IPS-15b (cell line): ENCODE data around the gene AMN.

Experiments used
- H3K27me3 ChIP-seq: one replicate; pipeline ENCODE4 v1.6.1; 2013; ENCODE audit warnings: low read length; ENCODE audit not compliant: control insufficient read depth, insufficient read depth
- H3K36me3 ChIP-seq: one replicate; pipeline ENCODE4 v1.6.1; 2013; ENCODE audit warnings: low read length; ENCODE audit not compliant: control insufficient read depth, insufficient read depth
- H3K4me1 ChIP-seq: one replicate; pipeline ENCODE4 v1.6.1; 2013; ENCODE audit warnings: mild to moderate bottlenecking, low read length; ENCODE audit not compliant: control insufficient read depth, insufficient read depth
- H3K4me3 ChIP-seq: one replicate; pipeline ENCODE4 v1.5.1; 2013; ENCODE audit warnings: low read depth, low read length
- H3K9ac ChIP-seq: one replicate; pipeline ENCODE4 v1.6.1; 2013; ENCODE audit warnings: low read depth, mild to moderate bottlenecking, low read length
- H3K9me3 ChIP-seq: one replicate; pipeline ENCODE4 v1.6.1; 2013; ENCODE audit warnings: mild to moderate bottlenecking, low read length; ENCODE audit not compliant: control insufficient read depth, insufficient read depth

The AMN gene

DNA sequence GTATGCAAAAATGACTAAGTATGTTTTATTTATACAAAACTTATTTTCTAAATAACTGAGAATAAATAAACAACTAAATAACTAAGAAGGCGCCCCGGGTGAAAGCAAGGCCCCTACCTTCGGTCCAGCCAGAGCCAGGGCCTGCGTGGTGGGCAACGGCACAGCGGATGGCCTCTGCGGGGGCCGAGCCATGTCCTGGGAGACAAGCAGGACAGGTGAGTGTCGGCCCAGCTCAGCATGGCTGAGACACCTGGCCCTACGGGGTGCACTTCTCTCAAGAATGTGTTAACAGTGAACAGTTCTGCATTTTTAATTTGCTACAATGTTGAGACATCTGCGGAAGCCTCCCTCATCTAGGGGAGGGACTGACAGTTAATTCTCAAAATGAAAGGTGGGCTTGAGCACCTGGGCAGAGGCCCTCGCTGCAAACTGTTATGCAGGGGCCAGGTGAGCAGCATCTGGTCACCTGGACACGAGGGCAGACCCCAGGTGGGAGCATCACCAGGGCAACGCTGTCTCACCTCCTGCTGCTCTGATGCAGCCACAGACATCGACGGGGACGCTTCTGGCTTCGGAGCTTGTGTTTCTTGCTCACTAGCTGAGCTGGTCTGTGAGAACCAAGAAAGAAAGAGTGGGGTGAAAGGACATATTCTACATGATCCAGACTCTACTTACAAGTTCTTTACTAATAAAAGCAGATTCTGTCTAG is 31.8 kb downstream of the AMN start:
- H3K27me3 ChIP-seq, result no peaks in the 10 kb centered on the region
- H3K4me3 ChIP-seq, result no peak overlapping the region
- H3K36me3 ChIP-seq, result peaks cover 62% of the 10 kb centered on the region
- H3K4me1 ChIP-seq, result no peaks in the 10 kb centered on the region
- H3K9me3 ChIP-seq, result no peaks in the 10 kb centered on the region
- H3K9ac ChIP-seq, result no peak overlapping the region

DNA sequence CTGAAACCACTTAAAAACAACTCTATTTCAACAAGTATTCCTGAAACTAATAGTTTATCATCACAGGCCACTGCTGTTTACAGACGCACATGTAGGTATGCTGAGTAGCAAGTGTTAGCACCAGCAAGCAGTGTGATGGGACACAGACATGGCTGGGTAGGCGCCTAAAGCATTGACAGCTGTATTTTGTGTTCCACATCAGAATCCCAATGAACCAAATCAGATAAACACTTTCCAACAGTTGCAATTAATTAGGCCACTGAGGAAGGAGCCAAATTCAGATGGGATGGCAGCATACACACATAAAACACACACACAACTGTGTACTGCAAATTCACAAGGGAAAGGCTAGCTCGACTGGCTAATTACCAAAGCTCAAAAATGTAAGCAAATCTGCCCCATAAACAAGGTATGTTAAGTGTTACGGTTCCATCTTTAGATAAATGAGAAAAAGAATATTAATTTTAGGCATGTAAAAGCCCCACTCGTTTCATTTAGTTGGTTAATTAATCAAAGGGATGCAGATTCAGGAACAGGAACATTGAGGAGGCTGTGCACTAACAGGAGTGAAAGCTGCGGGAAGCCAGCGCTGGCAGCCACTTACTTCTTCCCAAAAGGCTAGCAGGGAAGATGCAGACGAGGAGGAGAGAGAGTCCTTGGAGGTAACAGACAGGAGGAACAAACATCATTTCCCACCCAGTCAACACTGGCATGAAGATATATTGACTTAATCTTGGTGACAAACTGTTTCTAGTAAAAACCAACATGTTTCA is 33.4 kb downstream of the AMN start:
- H3K36me3 ChIP-seq, result peaks cover 54% of the 10 kb centered on the region
- no peaks in the 10 kb centered on the region for H3K9me3 ChIP-seq
- H3K27me3 ChIP-seq, result no peaks in the 10 kb centered on the region
- H3K9ac ChIP-seq, result no peak overlapping the region
- H3K4me1 ChIP-seq, result no peaks in the 10 kb centered on the region
- no peak overlapping the region for H3K4me3 ChIP-seq

DNA sequence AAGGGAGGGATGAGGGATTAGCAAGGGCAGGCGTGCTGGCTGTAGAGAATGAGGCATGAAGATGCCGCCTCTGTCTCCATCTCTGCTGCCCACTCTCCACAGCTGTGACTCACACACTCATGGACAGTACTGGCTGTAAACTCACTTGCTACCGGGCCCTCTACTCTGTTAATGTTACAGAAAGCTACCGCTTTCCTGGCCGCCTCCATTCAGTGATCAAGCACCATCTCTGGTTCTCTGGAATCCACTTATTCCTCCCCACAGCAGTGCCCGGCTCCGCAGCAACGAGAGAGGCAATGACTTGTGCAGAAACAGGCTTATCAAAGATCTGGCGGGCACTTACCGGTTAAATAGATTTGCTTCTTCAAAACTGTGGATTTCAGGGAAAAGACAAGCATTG is 34.8 kb downstream of the AMN start:
- H3K36me3 ChIP-seq, result peaks cover 50% of the 10 kb centered on the region
- H3K27me3 ChIP-seq, result no peaks in the 10 kb centered on the region
- no peak overlapping the region for H3K4me3 ChIP-seq
- no peak overlapping the region for H3K9ac ChIP-seq
- H3K9me3 ChIP-seq, result no peaks in the 10 kb centered on the region
- H3K4me1 ChIP-seq, result no peaks in the 10 kb centered on the region

DNA sequence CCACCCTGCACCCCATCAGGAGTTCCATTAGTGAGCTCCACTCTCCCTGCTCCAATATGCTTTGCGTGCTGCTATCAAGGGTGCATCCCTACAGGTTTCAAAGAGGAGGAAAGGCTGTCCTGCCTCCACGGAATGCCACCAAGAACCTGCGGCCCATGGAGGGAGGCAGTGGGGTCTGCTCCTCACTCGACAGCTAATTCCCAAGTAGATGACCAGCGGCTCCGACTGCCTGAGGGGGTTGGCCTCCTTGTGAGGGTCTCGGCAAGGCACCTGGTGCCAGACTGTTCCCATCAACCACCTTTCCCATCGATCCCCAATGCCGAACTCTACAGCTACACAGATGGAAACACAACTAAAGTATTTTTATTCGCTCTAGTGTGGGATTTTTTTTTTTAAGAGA is 36.0 kb downstream of the AMN start:
- Histone ChIP-seq H3K9ac (no peak overlapping the region), H3K9me3 (no peaks in the 10 kb centered on the region), H3K4me3 (no peak overlapping the region), H3K27me3 (no peaks in the 10 kb centered on the region), H3K36me3 (peaks cover 46% of the 10 kb centered on the region), H3K4me1 (no peaks in the 10 kb centered on the region)

DNA sequence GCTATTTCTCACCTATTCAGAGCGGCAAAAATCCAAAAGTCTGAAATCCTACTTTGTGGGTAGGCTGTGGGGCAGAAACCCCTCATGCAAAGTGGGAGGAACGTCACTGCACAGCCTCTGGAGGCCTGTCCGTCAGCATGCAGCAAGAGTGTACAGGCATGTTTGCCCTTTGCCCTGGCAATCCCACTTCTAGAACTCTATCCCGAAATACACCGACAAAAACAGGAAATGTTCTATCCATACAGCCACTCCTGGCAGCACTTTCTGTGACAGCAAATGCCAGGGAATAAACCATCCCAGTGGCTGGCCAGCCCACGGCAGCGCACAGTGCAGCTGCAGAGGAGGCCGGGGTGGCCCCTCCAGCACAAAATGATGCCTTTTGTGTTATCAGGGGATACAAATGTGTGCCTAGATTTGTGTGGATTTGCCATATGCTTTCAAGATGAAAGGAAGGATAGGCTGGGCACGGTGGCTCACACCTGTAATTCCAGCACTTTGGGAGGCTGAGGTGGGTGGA is 39.7 kb downstream of the AMN start:
- Histone ChIP-seq H3K9me3 (no peaks in the 10 kb centered on the region), H3K4me1 (no peaks in the 10 kb centered on the region), H3K36me3 (peaks cover 53% of the 10 kb centered on the region)

DNA sequence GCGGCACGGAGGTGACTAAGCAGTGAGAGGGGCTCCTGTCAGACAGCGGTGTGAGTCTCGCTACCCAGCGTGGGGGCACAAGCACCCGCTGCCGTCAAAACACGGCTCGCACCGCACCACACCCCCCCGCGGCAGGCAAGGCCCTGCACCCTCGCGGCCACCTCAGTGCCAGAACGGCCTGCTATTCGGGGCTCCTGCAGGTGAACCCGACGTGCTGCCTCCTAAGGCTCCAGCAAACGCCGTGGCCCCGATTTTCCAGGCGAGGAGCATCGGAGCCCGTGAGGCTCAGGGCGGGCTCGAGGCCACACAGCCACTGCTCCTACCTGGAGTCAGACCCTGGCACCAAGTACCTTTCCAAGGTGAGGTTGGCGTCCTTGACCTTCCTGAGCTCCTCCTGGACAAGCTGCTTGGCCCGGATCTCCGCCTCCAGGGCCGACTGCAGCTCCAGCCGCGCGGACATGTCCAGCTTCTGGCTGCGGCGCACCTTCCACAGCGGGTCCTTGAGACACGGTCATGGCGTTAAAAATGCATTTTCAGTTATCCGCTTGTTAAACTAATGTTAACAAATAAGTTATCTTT is 41.8 kb downstream of the AMN start:
- Histone ChIP-seq H3K9ac (no peak overlapping the region), H3K9me3 (no peaks in the 10 kb centered on the region), H3K4me1 (no peaks in the 10 kb centered on the region), H3K36me3 (peaks cover 52% of the 10 kb centered on the region), H3K4me3 (no peak overlapping the region), H3K27me3 (no peaks in the 10 kb centered on the region)

More for the DNA sequence above, 39.7 kb downstream of the AMN start:
- H3K9ac ChIP-seq, result no peak overlapping the region
- H3K4me3 ChIP-seq, result no peak overlapping the region
- no peaks in the 10 kb centered on the region for H3K27me3 ChIP-seq

DNA sequence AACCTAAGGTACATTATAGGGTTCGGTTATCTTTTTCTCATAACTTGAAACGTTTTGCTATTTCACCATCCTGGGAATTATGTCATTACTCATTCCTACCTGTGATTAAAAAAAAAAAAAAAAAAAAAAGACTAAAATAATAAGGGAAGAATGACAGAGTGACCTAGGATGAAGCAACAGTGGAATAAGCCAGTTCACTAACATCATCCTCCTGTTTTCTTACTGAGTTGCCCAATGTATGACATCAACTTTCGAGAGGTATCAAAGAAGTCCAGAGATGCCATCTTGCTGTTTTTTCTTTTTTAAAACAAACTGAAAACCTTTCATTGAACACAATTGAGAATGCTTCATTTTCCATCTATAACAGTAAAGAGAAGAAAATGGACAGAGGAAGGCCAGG is 42.8 kb downstream of the AMN start:
- Histone ChIP-seq H3K36me3 (peaks cover 59% of the 10 kb centered on the region), H3K27me3 (no peaks in the 10 kb centered on the region)

DNA sequence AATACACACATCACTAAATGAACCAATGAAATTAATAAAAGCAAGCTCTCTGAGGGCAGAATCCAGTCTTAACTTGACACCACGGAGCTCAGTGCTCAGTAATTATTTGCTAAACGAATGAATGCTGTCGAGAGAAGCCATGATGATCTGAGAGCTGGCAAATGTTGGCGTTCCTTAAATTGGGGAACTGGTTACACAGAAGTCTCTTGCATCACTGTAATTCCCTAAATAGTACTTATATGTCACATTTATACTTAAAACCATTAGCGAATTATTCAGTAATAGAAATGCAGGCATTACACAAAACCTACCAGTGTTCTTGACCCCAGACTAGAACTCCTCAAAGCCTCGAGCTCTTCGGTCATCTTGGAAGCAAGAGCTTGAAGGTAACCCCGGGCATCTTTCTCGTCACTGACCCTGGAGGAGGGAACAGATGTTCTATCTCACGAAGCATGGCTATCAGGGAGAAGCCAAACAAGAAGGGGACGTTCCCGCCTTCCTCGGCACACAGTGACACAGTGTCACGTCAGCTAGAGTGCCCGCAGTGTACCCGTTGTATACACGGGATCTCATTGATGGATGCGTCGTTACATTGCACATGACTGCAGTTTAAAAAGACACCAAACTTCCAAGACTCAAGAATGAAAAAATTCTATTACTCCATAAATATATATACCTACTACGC is 43.6 kb downstream of the AMN start:
- Histone ChIP-seq H3K9me3 (no peaks in the 10 kb centered on the region), H3K27me3 (no peaks in the 10 kb centered on the region), H3K4me1 (no peaks in the 10 kb centered on the region), H3K9ac (no peak overlapping the region), H3K4me3 (no peak overlapping the region), H3K36me3 (peaks cover 53% of the 10 kb centered on the region)

More for the DNA sequence above, 42.8 kb downstream of the AMN start:
- Histone ChIP-seq H3K9me3 (no peaks in the 10 kb centered on the region), H3K4me3 (no peak overlapping the region), H3K9ac (no peak overlapping the region), H3K4me1 (no peaks in the 10 kb centered on the region)

DNA sequence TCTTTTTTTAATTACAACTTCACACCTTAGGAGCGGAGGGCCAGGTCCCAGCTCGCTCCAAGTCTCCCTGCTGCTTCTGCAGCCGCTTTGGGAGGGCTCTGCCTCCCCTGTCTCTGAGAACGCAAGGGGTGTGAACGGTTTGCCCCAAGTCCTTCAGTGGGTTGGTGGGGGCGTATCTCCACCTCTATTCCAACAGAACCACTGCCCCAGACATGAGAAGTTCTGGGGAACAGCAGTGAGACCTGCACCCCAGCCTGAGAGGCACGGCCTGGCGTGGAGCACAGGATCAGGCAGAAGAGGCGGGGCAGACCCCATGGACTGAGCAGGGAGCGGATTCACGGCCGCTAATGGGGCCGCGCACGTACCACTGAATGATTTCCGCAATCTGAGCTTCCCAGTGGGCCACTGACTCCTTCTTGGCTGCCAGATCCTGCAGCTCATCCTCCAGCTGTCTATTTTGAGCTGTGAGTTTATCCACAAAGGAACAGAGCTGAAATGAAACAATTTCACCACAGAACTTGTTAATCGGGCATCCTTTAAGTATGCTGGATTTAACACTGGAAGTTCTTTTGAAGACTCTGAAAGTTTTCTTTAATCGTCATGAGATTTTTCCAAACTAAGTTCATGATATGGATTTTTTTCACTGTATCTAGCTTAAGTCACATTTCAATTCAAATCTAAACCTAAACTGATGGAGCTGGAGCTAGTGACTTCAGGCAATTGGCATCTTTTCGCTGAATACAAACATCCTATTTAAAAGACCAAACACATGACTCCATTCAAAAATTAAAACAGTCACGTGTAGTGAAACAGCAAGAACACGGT is 44.4 kb downstream of the AMN start:
- peaks cover 61% of the 10 kb centered on the region for H3K36me3 ChIP-seq
- H3K4me1 ChIP-seq, result no peaks in the 10 kb centered on the region

DNA sequence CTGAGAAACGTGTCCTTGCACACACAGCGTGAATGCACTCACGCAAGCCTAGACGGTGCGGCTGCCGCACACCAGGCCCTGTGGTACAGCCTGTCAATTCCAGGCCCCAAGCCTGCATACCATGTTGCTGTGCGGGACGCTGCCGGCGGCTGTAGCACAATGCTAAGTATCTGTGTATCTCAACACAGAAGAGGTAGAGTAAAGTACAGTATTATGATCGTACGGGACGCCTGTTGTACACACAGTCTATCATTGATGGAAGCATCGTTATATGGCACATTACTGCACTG is 45.0 kb downstream of the AMN start:
- no peak overlapping the region for H3K4me3 ChIP-seq
- peaks cover 60% of the 10 kb centered on the region for H3K36me3 ChIP-seq
- H3K27me3 ChIP-seq, result no peaks in the 10 kb centered on the region
- H3K4me1 ChIP-seq, result no peaks in the 10 kb centered on the region
- no peaks in the 10 kb centered on the region for H3K9me3 ChIP-seq
- no peak overlapping the region for H3K9ac ChIP-seq

More for the DNA sequence above, 44.4 kb downstream of the AMN start:
- Histone ChIP-seq H3K27me3 (no peaks in the 10 kb centered on the region), H3K9me3 (no peaks in the 10 kb centered on the region), H3K9ac (no peak overlapping the region), H3K4me3 (no peak overlapping the region)

DNA sequence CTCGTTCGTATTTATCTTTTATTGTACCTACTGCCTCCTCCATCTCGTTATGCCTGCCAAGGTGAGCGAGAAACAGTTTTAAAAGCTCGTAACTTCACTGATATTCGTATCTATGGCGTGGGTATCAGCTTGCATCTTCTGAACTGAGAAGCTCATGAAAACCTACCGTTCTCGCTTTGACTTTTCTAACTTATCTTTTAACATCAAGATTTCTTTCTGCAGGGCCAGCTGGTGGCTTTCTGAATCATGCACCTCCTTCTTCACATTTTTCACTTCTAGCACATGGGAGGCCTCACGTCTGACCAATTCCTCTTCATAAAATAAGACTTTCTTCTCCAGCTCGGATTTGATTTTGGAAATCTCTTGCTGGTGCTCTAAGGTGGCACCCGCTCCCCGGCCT is 45.8 kb downstream of the AMN start:
- peaks cover 62% of the 10 kb centered on the region for H3K36me3 ChIP-seq
- no peak overlapping the region for H3K9ac ChIP-seq
- no peaks in the 10 kb centered on the region for H3K4me1 ChIP-seq
- no peaks in the 10 kb centered on the region for H3K27me3 ChIP-seq
- H3K4me3 ChIP-seq, result no peak overlapping the region
- no peaks in the 10 kb centered on the region for H3K9me3 ChIP-seq
